HepG2 (cell line): Measurements from ENCODE around the gene SUMO1.

Experiments used
- ASH2L ChIP-seq: fragments of 300-600, 200-600 bp; sonication (generic); IDR thresholded peaks from 2 replicates; pipeline ENCODE4 v1.7.0; 2017; ENCODE audit warnings: low read depth, mild to moderate bottlenecking, moderate library complexity, mixed read lengths, low read length; ENCODE audit not compliant: insufficient read length
- BHLHE40 ChIP-seq: IDR thresholded peaks from 2 replicates; pipeline ENCODE4 v1.6.1; 2011; ENCODE audit warnings: low read length, improper control_type of control experiment
- EZH2 ChIP-seq: conservative IDR thresholded peaks from 2 replicates; pipeline ENCODE4 v1.6.1; 2012; ENCODE audit warnings: mild to moderate bottlenecking, low read depth, low read length, moderate library complexity
- GTF2F1 ChIP-seq: fragments of 150-350 bp; IDR thresholded peaks from 2 replicates; pipeline ENCODE4 v1.6.1; 2014; ENCODE audit warnings: low read length
- HDAC2 ChIP-seq: sonication (generic); formaldehyde crosslinking; IDR thresholded peaks from 2 replicates; pipeline ENCODE4 v1.4.0; 2020; ENCODE audit warnings: missing genetic modification reagents
- KAT8 ChIP-seq: IDR thresholded peaks from 2 replicates; pipeline ENCODE4 v1.6.1; 2016; ENCODE audit warnings: missing genetic modification reagents, missing compliant biosample characterization
- POLR2AphosphoS5 ChIP-seq: IDR thresholded peaks from 2 replicates; pipeline ENCODE4 v1.6.1; 2012; ENCODE audit warnings: low read depth, low read length
- SMARCE1 ChIP-seq: fragments of 450-650 bp; IDR thresholded peaks from 2 replicates; pipeline ENCODE4 v1.6.1; 2017; ENCODE audit warnings: borderline replicate concordance
- SMYD3 ChIP-seq: sonication (generic); formaldehyde crosslinking; IDR thresholded peaks from 2 replicates; pipeline ENCODE4 v1.8.1; 2023; ENCODE audit warnings: mild to moderate bottlenecking, missing genetic modification reagents
- ZC3H4 ChIP-seq: sonication (generic); formaldehyde crosslinking; IDR thresholded peaks from 2 replicates; pipeline ENCODE4 v1.4.0; 2020; ENCODE audit warnings: missing genetic modification reagents, borderline replicate concordance
- ZNF639 ChIP-seq: conservative IDR thresholded peaks from 2 replicates; pipeline ENCODE4 v1.6.1; 2018; ENCODE audit warnings: missing genetic modification reagents

- TF ChIP-seq GTF2F1: no peak
- TF ChIP-seq SMYD3 (CRISPR knock-in tag): no peak
- no peak for TF ChIP-seq POLR2AphosphoS5
- no peak for TF ChIP-seq SMARCE1
- TF ChIP-seq EZH2: no peak
- TF ChIP-seq BHLHE40: no peak
- no peak for TF ChIP-seq ZNF639
- no peak for TF ChIP-seq HDAC2 (CRISPR knock-in tag)
- no peak for TF ChIP-seq KAT8
- TF ChIP-seq ASH2L: no peak
- no peak for TF ChIP-seq ZC3H4 (CRISPR knock-in tag)
Observed at GRCh38 chr2:202169832-202170424, 68.5 kb downstream of the SUMO1 start.
